GM13976 (cell line): Measurements from ENCODE around the gene TOMM34.

Experiments used
- DNase-seq: peaks from one replicate; pipeline ENCODE4 v3.0.0; 2012; ENCODE audit warnings: low spot score
- CTCF ChIP-seq: IDR thresholded peaks from 2 replicates; pipeline ENCODE4 v1.5.1; 2012; ENCODE audit warnings: borderline replicate concordance, mild to moderate bottlenecking; ENCODE audit not compliant: insufficient read depth; ENCODE audit errors: extremely low read depth, missing control alignments, control extremely low read depth
- in situ Hi-C: fragments of 300-500 bp; cut with MboI; formaldehyde crosslinking; loops from one replicate; pipeline ENCODE4 v1.12.0; 2022; ENCODE audit warnings: low sequenced_read_pairs, mixed read lengths, inconsistent platforms; ENCODE audit not compliant: unreplicated experiment

The TOMM34 gene

GRCh38 chr20:44948107-44948506, 12.1 kb downstream of the TOMM34 start:
- in situ Hi-C loops: no loop called here
- no peak for DNase-seq
- no peak for TF ChIP-seq CTCF

GRCh38 chr20:44946271-44946852, 13.8 kb downstream of the TOMM34 start:
- in situ Hi-C loops: no loop called here
- TF ChIP-seq CTCF: no peak
- no peak for DNase-seq

GRCh38 chr20:44945261-44945660, 14.9 kb downstream of the TOMM34 start:
- DNase-seq: no peak
- no peak for TF ChIP-seq CTCF
- in situ Hi-C loops: no loop called here

GRCh38 chr20:44943828-44944227, 16.4 kb downstream of the TOMM34 start:
- no peak for DNase-seq
- no peak for TF ChIP-seq CTCF
- in situ Hi-C loops: no loop called here

- no peak for TF ChIP-seq CTCF
- in situ Hi-C loops: no loop called here
- DNase-seq: no peak
Observed at GRCh38 chr20:44942264-44942973, 17.8 kb downstream of the TOMM34 start.

GRCh38 chr20:44941120-44941691, 19.0 kb downstream of the TOMM34 start:
- in situ Hi-C loops: no loop called here
- TF ChIP-seq CTCF: no peak

GRCh38 chr20:44938637-44939036, 21.6 kb downstream of the TOMM34 start:
- DNase-seq: no peak
- no peak for TF ChIP-seq CTCF
- in situ Hi-C loops: no loop called here

More at GRCh38 chr20:44941120-44941691, 19.0 kb downstream of the TOMM34 start:
- no peak for DNase-seq
